NCI-H345 (cell line): ENCODE measurements around the gene FAM131C.

Experiments used
- DNase-seq: peaks from one replicate; lab custom pipeline; 2025; lab: John Stamatoyannopoulos, UW

FAM131C gene

GRCh38 chr1:16015960-16016901 lies 57.2 kb downstream of the FAM131C start:
- no peak for DNase-seq

GRCh38 chr1:16015491-16015890 lies 58.0 kb downstream of the FAM131C start:
- no peak for DNase-seq

- no peak for DNase-seq
These were observed 58.7 kb downstream of the FAM131C start for GRCh38 chr1:16014509-16015482.

GRCh38 chr1:16013908-16014258 lies 59.6 kb downstream of the FAM131C start:
- no peak for DNase-seq

- no peak for DNase-seq
These were observed 60.1 kb downstream of the FAM131C start for GRCh38 chr1:16013220-16013907.

GRCh38 chr1:16012590-16013219 lies 60.7 kb downstream of the FAM131C start:
- peak; percentile 41 for DNase-seq

GRCh38 chr1:16011936-16012589 lies 61.4 kb downstream of the FAM131C start:
- DNase-seq: no peak

- no peak for DNase-seq
These were observed 62.6 kb downstream of the FAM131C start for GRCh38 chr1:16010837-16011236.

- DNase-seq: no peak
These were observed 63.8 kb downstream of the FAM131C start for GRCh38 chr1:16009678-16010077.

- peak; percentile 64 for DNase-seq
These were observed 64.4 kb downstream of the FAM131C start for GRCh38 chr1:16009030-16009460.
